Islet of Langerhans (tissue), 1 donor: ENCODE data around the gene NHLRC4.

Experiments used
- FAIRE-seq: peaks from one replicate; lab custom pipeline; 2011; peaks lifted over from hg19 to GRCh38; lab: Jason Lieb, UNC

Gene NHLRC4

GRCh38 chr16:600781-601180, 34.0 kb downstream of the NHLRC4 start:
- FAIRE-seq: no peak

DNA sequence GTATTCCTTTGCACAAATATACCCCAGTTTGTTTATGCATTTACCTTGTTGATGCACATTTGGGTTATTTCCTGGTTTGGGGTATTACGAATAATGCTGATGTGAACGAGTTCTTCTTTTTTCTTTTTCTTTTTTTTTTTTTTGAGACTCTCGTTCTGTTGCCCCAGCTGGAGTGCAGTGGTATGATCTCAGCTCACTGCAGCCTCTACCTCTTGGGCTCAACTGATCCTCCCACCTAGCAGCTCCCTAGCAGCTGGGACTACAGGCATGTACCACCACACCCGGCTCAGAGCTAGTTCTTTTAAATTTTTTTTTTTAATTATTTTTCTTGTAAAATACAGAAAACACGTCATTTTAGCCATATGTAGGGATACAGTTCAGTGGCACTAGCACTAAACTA, 37.1 kb downstream of the NHLRC4 start:
- FAIRE-seq: no peak

DNA sequence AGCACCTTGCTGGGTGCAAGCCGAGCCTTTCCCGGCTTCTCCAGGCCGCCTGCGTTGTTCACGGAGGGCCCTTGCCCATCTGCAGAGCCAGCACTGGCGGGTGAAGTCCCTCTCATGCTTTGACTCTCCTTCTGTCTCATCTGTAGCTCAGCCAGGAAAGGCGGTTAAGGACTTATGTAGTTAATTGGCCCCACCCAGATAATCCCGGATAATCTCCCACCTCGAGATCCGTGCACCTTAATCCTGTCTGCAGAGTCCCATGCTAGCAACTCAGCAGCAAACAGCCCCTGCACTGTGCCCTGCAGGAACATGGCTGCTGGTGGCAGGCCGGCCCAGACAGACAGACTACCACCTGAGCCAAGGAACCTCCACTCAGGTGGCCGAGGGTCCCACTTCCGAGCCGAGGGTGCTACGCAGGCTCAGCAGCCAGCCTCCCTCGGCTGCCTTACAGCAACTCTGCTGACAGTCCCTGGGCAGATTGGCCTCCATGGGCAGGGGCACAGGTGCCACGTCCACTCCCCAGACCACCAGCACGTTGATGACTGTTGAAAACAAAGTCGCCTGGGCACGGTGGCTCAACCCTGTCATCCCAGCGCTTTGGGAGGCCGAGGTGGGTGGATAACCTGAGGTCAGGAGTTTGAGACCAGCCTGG, 40.0 kb downstream of the NHLRC4 start:
- no peak for FAIRE-seq

- no peak for FAIRE-seq
These were observed 41.2 kb downstream of the NHLRC4 start for GRCh38 chr16:608019-608418.

DNA sequence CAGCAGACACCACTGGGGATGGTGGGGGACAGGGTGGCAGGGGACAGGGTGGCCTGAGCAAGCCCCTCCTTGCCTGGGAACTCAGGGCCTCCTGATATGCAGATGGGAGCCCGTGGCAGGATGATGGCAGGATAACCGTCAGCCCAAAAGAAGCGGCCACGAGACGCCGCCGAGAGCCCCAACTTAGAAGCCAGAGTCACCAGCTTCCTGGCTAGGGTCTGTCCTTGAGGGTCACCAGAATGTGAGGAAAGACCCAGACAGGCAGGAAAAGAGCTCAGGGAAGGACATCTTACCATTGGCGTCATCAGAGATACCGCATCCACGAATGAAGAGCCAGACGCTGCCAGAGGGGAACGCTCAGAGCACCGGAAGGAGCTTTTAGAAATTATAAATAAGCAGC, 42.5 kb downstream of the NHLRC4 start:
- FAIRE-seq: no peak

DNA sequence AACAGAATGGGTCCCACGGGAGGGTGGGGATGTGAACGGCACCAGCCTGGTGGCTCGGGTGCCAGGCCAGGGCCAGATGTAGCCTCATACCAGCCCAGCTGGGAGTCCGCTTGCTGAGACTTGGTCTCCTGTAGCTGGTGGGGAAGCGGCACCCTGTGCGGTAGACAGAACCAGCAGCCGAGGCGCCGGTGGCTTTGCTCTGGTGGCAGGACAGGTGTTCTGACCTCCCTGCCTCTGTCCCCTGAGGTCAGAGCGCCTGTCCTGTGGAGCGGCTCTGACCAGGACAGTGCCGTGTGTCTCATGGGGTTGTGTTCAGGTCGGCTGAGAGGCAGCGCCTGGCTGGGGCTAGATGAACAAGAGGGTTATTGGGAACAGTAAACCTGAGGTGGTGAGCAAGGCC, 43.2 kb downstream of the NHLRC4 start:
- no peak for FAIRE-seq

- no peak for FAIRE-seq
These were observed 43.9 kb downstream of the NHLRC4 start for GRCh38 chr16:610513-611381.

DNA sequence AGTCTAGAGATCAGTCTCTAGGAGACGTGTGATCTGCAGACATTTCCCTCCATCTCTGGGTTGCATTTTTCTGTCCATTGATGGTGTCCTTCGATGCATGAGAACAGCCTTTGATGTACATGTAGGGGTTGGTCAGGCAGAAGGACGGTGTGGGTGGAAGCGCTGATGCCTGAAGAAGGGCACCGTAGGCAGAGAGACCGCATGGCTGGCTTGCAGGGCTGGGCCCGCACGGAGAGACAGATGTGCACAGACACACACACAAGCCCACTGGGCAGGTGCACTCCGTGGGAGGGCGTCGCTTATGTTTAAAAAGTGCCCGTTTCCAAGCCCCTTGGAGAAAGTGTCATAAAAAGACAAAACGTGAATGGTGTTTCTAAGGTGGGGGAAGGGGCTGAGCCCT, 48.3 kb downstream of the NHLRC4 start:
- FAIRE-seq: no peak

DNA sequence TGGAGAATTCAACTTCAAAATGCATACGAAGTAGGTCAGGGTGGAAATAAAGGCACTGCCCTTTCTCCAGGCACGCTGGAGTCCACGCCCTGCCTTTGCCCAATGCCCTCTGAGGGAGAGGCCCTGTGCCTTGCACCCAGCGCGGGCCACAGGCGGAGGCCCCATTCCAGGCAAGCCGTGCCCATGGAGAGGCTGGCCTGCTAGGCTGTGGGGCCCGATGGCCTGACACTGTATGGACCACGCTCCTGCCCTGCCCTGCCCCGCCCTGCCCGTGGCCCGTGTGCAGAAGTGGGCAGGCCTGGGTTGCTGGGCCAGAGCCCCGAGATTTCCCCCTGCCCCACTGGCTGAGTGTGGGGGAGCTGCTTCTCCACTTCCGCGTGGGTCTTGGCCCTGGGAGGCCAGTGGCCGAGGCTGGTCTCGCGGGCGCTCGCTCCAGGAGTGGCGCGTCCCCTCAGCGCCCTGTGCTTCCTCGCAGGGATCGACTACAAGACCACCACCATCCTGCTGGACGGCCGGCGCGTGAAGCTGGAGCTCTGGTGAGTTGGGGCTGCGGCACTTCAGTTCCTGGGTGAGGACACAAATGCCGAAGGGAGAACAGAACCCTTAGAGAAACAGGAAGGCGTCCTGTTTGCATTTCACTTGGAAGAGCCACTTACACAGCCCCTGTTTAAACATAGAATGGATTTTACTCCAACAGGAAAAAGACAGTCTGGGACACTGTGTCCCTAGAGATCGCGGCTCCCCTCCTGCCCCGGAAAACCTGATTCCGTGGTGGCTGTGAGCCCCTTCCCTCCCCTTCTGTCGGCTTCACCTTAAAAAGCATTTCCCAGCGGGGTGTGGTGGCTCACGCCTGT, 50.2 kb downstream of the NHLRC4 start:
- FAIRE-seq: no peak

DNA sequence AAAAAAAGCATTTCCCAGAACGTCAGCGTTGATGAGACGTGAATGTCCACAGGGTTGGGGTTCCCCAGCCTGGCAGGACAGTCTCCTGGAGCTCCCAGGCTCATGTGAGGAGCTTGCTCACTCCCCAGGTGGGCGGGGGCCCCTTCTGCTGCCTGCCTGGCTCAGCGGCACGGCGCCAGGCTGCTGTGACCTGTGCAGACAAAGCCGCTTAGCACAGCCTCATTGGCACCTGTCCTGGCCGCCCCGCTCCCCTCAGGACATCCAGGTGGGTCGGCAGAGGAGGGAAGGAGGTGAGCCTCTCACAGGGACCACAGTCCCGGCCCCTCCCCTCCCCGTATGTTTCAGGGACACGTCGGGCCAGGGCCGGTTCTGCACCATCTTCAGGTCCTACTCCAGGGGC, 51.0 kb downstream of the NHLRC4 start:
- no peak for FAIRE-seq
